NT2/D1 (cell line): Measurements from ENCODE around the gene FLYWCH1.

Source experiments
- DNase-seq: peaks from one replicate; pipeline ENCODE4 v3.0.0-alpha.2; 2011; ENCODE audit warnings: low read depth, low spot score
- H3K27me3 ChIP-seq: 2 replicates; pipeline ENCODE4 v1.6.0; 2011; ENCODE audit warnings: mild to moderate bottlenecking; ENCODE audit not compliant: insufficient read length, insufficient read depth
- H3K36me3 ChIP-seq: 2 replicates; pipeline ENCODE4 v1.6.1; 2011; ENCODE audit warnings: mild to moderate bottlenecking, low read length, mixed read lengths; ENCODE audit not compliant: insufficient read depth, insufficient read length
- H3K4me1 ChIP-seq: 2 replicates; pipeline ENCODE4 v1.5.1; 2011; ENCODE audit not compliant: insufficient read depth, insufficient read length
- H3K4me3 ChIP-seq: 2 replicates; pipeline ENCODE4 v1.5.1; 2011; ENCODE audit warnings: low read depth; ENCODE audit not compliant: insufficient read length
- H3K9ac ChIP-seq: 2 replicates; pipeline ENCODE4 v1.6.0; 2011; ENCODE audit warnings: low read depth; ENCODE audit not compliant: insufficient read length
- H3K9me3 ChIP-seq: 2 replicates; pipeline ENCODE4 v1.5.1; 2011; ENCODE audit warnings: mild to moderate bottlenecking, low read length; ENCODE audit not compliant: insufficient read depth
- SUZ12 ChIP-seq: IDR thresholded peaks from 2 replicates; pipeline ENCODE4 v1.6.1; 2011; ENCODE audit not compliant: insufficient read length, insufficient read depth; ENCODE audit errors: extremely low read depth
- YY1 ChIP-seq: IDR thresholded peaks from 2 replicates; pipeline ENCODE4 v1.6.1; 2011; ENCODE audit not compliant: insufficient read length, insufficient read depth
- ZNF274 ChIP-seq: IDR thresholded peaks from 2 replicates; pipeline ENCODE4 v1.6.1; 2011; ENCODE audit warnings: mild to moderate bottlenecking, low read depth, low read length

The FLYWCH1 gene

GRCh38 chr16:2966043-2966807 lies 54.5 kb downstream of the FLYWCH1 start:
- no peaks in the 10 kb centered on the region for H3K27me3 ChIP-seq
- TF ChIP-seq YY1 (no peak), SUZ12 (no peak), ZNF274 (no peak)
- peak overlapping the region; percentile 11 for H3K9ac ChIP-seq
- no peak overlapping the region for H3K4me3 ChIP-seq
- H3K9me3 ChIP-seq: no peaks in the 10 kb centered on the region
- H3K36me3 ChIP-seq: peaks cover 26% of the 10 kb centered on the region
- DNase-seq: no peak
- H3K4me1 ChIP-seq: peaks cover 28% of the 10 kb centered on the region

GRCh38 chr16:2966808-2967191 lies 55.1 kb downstream of the FLYWCH1 start:
- no peak for DNase-seq

GRCh38 chr16:2967211-2967631 lies 55.5 kb downstream of the FLYWCH1 start:
- H3K36me3 ChIP-seq: peaks cover 36% of the 10 kb centered on the region
- H3K4me1 ChIP-seq: peaks cover 27% of the 10 kb centered on the region
- H3K9ac ChIP-seq: no peak overlapping the region
- TF ChIP-seq SUZ12: no peak
- H3K4me3 ChIP-seq: no peak overlapping the region
- no peaks in the 10 kb centered on the region for H3K9me3 ChIP-seq
- no peaks in the 10 kb centered on the region for H3K27me3 ChIP-seq
- no peak for DNase-seq

More at GRCh38 chr16:2966808-2967191, 55.1 kb downstream of the FLYWCH1 start:
- no peaks in the 10 kb centered on the region for H3K27me3 ChIP-seq
- H3K4me3 ChIP-seq: no peak overlapping the region
- peaks cover 32% of the 10 kb centered on the region for H3K36me3 ChIP-seq
- H3K4me1 ChIP-seq: peaks cover 30% of the 10 kb centered on the region
- TF ChIP-seq ZNF274: no peak
- no peak for TF ChIP-seq SUZ12
- TF ChIP-seq YY1: no peak
- H3K9ac ChIP-seq: no peak overlapping the region
- H3K9me3 ChIP-seq: no peaks in the 10 kb centered on the region

GRCh38 chr16:2967721-2968161 lies 56.0 kb downstream of the FLYWCH1 start:
- no peak for DNase-seq
- no peaks in the 10 kb centered on the region for H3K27me3 ChIP-seq
- H3K9ac ChIP-seq: peak overlapping the region; percentile 83
- H3K36me3 ChIP-seq: peaks cover 41% of the 10 kb centered on the region
- H3K4me3 ChIP-seq: no peak overlapping the region
- H3K4me1 ChIP-seq: peaks cover 22% of the 10 kb centered on the region
- no peaks in the 10 kb centered on the region for H3K9me3 ChIP-seq
- no peak for TF ChIP-seq SUZ12
- TF ChIP-seq YY1: no peak
- no peak for TF ChIP-seq ZNF274

GRCh38 chr16:2968368-2968737 lies 56.6 kb downstream of the FLYWCH1 start:
- Histone ChIP-seq H3K27me3 (no peaks in the 10 kb centered on the region), H3K4me1 (peaks cover 23% of the 10 kb centered on the region), H3K9ac (peak overlapping the region; percentile 83), H3K9me3 (no peaks in the 10 kb centered on the region), H3K4me3 (peak overlapping the region; percentile 98), H3K36me3 (peaks cover 47% of the 10 kb centered on the region)
- TF ChIP-seq ZNF274 (no peak), SUZ12 (no peak), YY1 (no peak)
- DNase-seq: no peak

- no peaks in the 10 kb centered on the region for H3K27me3 ChIP-seq
- peaks cover 24% of the 10 kb centered on the region for H3K4me1 ChIP-seq
- TF ChIP-seq SUZ12 (no peak), YY1 (no peak), ZNF274 (no peak)
- H3K9me3 ChIP-seq: no peaks in the 10 kb centered on the region
- DNase-seq: peak; percentile 87
- H3K36me3 ChIP-seq: peaks cover 53% of the 10 kb centered on the region
- H3K4me3 ChIP-seq: peak within 1 kb of the TSS; percentile 98
- H3K9ac ChIP-seq: peak within 1 kb of the TSS; percentile 99
These were observed 57.2 kb downstream of the FLYWCH1 start, which contains the start of gene PAQR4 for GRCh38 chr16:2968738-2969544. Gene PAQR4, plus strand, starts transcription at chr16:2969348. Its CDS starts 327 bp downstream, at chr16:2969675.
